Measurements from ENCODE around the gene PRKCH. TPM values are rescaled to one million over a fixed set of nuclear protein-coding genes. Genes with fewer than 3 reads are reported as not detected.
A peak's percentile ranks its signal among the peaks of the same experiment; 100 is the strongest.

PRKCH gene
- total RNA-seq, 2 experiments from 2014 or later, result 0.85 to 2.3 TPM

GRCh38 chr14:61372379-61372778, 51.0 kb downstream of the PRKCH start:
- no peaks in the 10 kb centered on the region for H3K36me3 ChIP-seq (ENCODE audit: insufficient read depth, low read length)
- CTCF ChIA-PET (ENCODE audit: unreplicated experiment), result no interaction called here
- no peak for TF ChIP-seq CTCF (conservative IDR thresholded peaks at IDR 0.05; ENCODE audit: low read length)
- TF ChIP-seq EZH2phosphoT487 (IDR thresholded peaks at IDR 0.05; ENCODE audit: borderline replicate concordance, low read depth, low read length), result no peak
- no TSS peak for BruUV-seq (replicated peaks)
- DNase-seq (ENCODE audit: low spot score), result no peak
- H3K4me3 ChIP-seq (ENCODE audit: low read depth, low read length, poor library complexity, severe bottlenecking), result no peak overlapping the region
- H3K27ac ChIP-seq (ENCODE audit: low read depth, low read length, poor library complexity, severe bottlenecking), result no peak overlapping the region
- H3K9me2 ChIP-seq (ENCODE audit: insufficient read depth, low read length), result no peaks in the 10 kb centered on the region
- no peaks in the 10 kb centered on the region for H3K79me2 ChIP-seq (ENCODE audit: insufficient read depth, low read depth, low read length)
- H3K9me3 ChIP-seq (ENCODE audit: low read length), result peaks cover 8% of the 10 kb centered on the region
- H3K4me1 ChIP-seq (ENCODE audit: insufficient read depth, low read length, poor library complexity, severe bottlenecking), result no peaks in the 10 kb centered on the region
- intact Hi-C loops (cut with micrococcal nuclease; ENCODE audit: unreplicated experiment), result no loop called here
- H3K4me2 ChIP-seq (ENCODE audit: low read length), result no peak overlapping the region
- H2AFZ ChIP-seq (ENCODE audit: low read length), result no peak overlapping the region
- no peaks in the 10 kb centered on the region for H4K20me1 ChIP-seq (ENCODE audit: insufficient read depth, low read length)
- POLR2A ChIA-PET, result interaction anchor here (0.6 kb wide), 2 partner anchors 444 to 645 kb away, joined by 3 read pairs; no protein-coding TSS in a partner anchor

GRCh38 chr14:61372842-61373555, 51.6 kb downstream of the PRKCH start:
- H3K36me3 ChIP-seq (ENCODE audit: insufficient read depth, low read length), result no peaks in the 10 kb centered on the region
- no peak overlapping the region for H3K4me2 ChIP-seq (ENCODE audit: low read length)
- DNase-seq (ENCODE audit: low spot score), result no peak
- H3K27ac ChIP-seq (ENCODE audit: low read depth, low read length, poor library complexity, severe bottlenecking), result no peak overlapping the region
- CTCF ChIA-PET (ENCODE audit: unreplicated experiment), result no interaction called here
- no peak overlapping the region for H2AFZ ChIP-seq (ENCODE audit: low read length)
- no peak overlapping the region for H3K4me3 ChIP-seq (ENCODE audit: low read depth, low read length, poor library complexity, severe bottlenecking)
- POLR2A ChIA-PET, result no interaction called here
- no peak for TF ChIP-seq CTCF (conservative IDR thresholded peaks at IDR 0.05; ENCODE audit: low read length)
- TF ChIP-seq EZH2phosphoT487 (IDR thresholded peaks at IDR 0.05; ENCODE audit: borderline replicate concordance, low read depth, low read length), result no peak
- no peaks in the 10 kb centered on the region for H4K20me1 ChIP-seq (ENCODE audit: insufficient read depth, low read length)
- H3K9me2 ChIP-seq (ENCODE audit: insufficient read depth, low read length), result no peaks in the 10 kb centered on the region
- no peaks in the 10 kb centered on the region for H3K4me1 ChIP-seq (ENCODE audit: insufficient read depth, low read length, poor library complexity, severe bottlenecking)
- BruUV-seq (replicated peaks), result no TSS peak
- H3K79me2 ChIP-seq (ENCODE audit: insufficient read depth, low read depth, low read length), result no peaks in the 10 kb centered on the region
- intact Hi-C loops (cut with micrococcal nuclease; ENCODE audit: unreplicated experiment), result no loop called here
- H3K9me3 ChIP-seq (ENCODE audit: low read length), result peaks cover 8% of the 10 kb centered on the region

GRCh38 chr14:61374284-61374683, 52.9 kb downstream of the PRKCH start:
- BruUV-seq (replicated peaks), result no TSS peak
- intact Hi-C loops (cut with micrococcal nuclease; ENCODE audit: unreplicated experiment), result no loop called here
- H3K4me2 ChIP-seq (ENCODE audit: low read length), result no peak overlapping the region
- no peaks in the 10 kb centered on the region for H3K79me2 ChIP-seq (ENCODE audit: insufficient read depth, low read depth, low read length)
- TF ChIP-seq EZH2phosphoT487 (IDR thresholded peaks at IDR 0.05; ENCODE audit: borderline replicate concordance, low read depth, low read length), result no peak
- TF ChIP-seq CTCF (conservative IDR thresholded peaks at IDR 0.05; ENCODE audit: low read length), result no peak
- no peak overlapping the region for H3K4me3 ChIP-seq (ENCODE audit: low read depth, low read length, poor library complexity, severe bottlenecking)
- no peak overlapping the region for H3K27ac ChIP-seq (ENCODE audit: low read depth, low read length, poor library complexity, severe bottlenecking)
- CTCF ChIA-PET (ENCODE audit: unreplicated experiment), result no interaction called here
- H4K20me1 ChIP-seq (ENCODE audit: insufficient read depth, low read length), result no peaks in the 10 kb centered on the region
- H3K9me3 ChIP-seq (ENCODE audit: low read length), result peaks cover 8% of the 10 kb centered on the region
- H2AFZ ChIP-seq (ENCODE audit: low read length), result no peak overlapping the region
- DNase-seq (ENCODE audit: low spot score), result peak; percentile 8
- POLR2A ChIA-PET, result no interaction called here
- H3K4me1 ChIP-seq (ENCODE audit: insufficient read depth, low read length, poor library complexity, severe bottlenecking), result no peaks in the 10 kb centered on the region
- H3K36me3 ChIP-seq (ENCODE audit: insufficient read depth, low read length), result no peaks in the 10 kb centered on the region
- H3K9me2 ChIP-seq (ENCODE audit: insufficient read depth, low read length), result no peaks in the 10 kb centered on the region
